NCI-H2107 (cell line): ENCODE data around the gene HIRA.

Source experiments
- DNase-seq: peaks from one replicate; lab custom pipeline; 2025; lab: John Stamatoyannopoulos, UW

The HIRA gene, protein sequence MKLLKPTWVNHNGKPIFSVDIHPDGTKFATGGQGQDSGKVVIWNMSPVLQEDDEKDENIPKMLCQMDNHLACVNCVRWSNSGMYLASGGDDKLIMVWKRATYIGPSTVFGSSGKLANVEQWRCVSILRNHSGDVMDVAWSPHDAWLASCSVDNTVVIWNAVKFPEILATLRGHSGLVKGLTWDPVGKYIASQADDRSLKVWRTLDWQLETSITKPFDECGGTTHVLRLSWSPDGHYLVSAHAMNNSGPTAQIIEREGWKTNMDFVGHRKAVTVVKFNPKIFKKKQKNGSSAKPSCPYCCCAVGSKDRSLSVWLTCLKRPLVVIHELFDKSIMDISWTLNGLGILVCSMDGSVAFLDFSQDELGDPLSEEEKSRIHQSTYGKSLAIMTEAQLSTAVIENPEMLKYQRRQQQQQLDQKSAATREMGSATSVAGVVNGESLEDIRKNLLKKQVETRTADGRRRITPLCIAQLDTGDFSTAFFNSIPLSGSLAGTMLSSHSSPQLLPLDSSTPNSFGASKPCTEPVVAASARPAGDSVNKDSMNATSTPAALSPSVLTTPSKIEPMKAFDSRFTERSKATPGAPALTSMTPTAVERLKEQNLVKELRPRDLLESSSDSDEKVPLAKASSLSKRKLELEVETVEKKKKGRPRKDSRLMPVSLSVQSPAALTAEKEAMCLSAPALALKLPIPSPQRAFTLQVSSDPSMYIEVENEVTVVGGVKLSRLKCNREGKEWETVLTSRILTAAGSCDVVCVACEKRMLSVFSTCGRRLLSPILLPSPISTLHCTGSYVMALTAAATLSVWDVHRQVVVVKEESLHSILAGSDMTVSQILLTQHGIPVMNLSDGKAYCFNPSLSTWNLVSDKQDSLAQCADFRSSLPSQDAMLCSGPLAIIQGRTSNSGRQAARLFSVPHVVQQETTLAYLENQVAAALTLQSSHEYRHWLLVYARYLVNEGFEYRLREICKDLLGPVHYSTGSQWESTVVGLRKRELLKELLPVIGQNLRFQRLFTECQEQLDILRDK

DNA sequence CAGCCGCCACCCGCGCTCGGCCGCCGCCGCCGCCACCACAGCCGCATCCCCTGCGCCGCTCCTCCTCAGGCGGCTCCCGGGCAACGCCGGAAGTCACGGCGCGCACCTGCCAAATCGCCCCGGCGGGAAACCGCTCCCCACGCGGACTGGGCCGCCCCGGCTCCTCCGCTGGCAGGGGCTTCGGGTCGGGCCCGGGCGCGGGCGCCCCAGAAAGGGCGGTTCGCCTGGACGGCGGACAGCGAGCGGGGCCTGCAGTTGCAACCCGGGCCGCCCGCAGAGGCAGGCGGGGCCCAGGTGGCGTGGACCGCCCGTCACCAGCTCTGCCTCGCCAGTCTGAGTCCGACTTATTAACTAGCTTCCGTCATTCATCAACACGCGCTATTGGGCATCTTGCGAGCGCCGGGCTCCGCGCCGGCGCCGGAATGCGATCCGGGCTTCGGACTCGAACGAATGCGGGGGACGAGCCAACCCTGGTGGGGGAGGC is at the start of gene HIRA:
Gene HIRA, minus strand, starts transcription at position 85 of the 484 bp plus-strand sequence. CDS start 257 bp downstream, outside the sequence.
- peak; percentile 29 for DNase-seq

DNA sequence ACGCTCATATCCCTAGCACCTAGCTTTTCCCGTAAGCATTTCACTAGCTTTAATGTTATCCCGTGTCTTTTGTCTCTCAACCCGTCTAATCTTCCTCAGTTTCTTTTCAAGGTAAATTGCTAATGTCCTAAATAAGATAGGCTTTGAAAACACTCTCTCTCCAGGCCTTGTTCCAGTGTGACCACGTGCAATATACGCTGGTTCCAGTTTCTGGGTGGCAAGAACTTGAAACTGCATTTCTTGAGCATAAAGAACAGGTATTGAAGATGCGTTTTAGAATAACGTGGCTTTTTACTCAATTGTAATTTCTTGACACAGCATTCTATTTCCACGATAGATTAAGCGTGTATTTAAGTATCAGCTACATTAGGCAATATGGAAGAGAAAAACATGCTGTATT is 49.3 kb upstream of the HIRA start:
- no peak for DNase-seq

DNA sequence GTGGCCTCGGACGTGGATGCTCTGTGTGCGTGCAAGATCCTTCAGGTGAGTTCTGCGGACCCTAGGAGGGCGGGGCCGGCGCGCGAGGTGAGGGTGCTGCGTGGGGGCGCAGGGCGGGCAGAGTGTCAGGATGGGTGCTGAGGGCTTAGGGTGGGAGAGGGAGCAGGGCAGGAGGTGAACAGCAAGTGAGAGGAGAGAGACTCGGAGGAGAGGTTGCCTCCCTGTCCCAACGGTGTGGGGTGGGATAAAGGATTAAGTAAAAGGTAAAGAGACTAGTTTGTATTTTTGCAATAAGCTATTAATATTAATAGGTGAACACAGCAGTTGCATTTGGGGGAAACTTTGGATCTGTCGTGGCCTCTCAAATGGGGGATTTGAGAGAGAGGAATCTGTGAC is 48.6 kb upstream of the HIRA start:
- no peak for DNase-seq

DNA sequence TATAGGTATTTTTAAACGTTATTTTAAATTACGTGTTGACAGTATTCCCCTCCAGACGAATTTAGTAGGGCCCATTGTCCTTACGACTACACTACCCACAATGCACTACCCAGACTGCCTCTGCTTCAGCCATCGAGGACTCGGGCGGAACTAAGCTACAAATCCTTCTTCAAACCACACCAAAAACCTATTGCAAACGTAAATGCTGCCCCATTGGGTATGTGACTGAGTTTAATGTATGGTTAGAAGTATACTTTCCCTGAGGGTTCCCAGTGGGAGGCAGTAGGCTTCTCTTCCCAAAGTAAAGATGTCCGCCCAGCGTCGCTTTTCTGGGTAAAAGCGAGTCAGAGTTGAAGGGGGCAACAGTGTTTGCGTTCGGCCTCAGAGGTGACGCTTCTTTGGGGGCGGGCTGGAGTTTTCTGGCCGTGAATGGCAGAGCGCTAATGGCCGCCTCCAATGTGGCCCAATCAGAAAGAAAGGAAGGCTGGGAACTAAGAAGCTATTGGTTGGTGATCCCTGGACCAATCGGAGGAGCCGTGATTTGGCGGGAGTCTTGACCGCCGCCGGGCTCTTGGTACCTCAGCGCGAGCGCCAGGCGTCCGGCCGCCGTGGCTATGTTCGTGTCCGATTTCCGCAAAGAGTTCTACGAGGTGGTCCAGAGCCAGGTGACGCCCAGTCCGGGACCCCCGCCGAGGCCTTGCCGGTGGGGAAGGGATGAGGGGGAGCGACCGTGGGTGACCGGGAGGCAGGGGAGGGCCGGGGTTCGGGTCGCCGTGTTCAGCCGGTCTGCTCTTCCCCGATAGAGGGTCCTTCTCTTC is 48.0 kb upstream of the HIRA start, which contains the start of gene CDC45:
Gene CDC45, plus strand, starts transcription at position 566 of the 818 bp plus-strand sequence. Its CDS starts 49 bp downstream, at position 615.
- DNase-seq, result peak; percentile 88

DNA sequence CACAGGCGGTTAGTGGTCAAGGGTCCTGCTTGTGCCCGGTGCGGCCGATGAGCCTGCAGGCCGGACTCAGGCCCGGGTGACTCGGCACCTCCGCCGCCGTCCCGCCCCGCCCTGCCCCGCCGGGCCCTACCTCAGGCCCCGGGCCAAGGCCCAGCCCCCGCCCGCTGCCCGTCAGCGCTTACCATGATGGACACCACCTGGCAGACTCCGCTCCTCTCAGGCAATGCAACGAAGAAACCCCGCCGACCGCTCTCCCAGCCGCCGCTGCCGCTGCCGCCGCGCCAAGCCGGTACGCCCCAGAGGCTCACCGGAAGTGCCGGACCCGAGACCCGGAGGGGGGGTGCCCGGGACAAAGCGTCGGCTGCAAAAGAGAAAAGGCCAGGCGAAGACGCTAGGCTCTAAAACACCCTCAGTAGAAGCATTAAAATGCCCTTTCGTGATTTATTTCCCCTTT is 47.4 kb upstream of the HIRA start, which contains the start of gene UFD1:
Gene UFD1, minus strand, starts transcription at position 293 of the 454 bp plus-strand sequence. Its CDS starts 108 bp downstream, at position 185.
- DNase-seq, result peak; percentile 54

DNA sequence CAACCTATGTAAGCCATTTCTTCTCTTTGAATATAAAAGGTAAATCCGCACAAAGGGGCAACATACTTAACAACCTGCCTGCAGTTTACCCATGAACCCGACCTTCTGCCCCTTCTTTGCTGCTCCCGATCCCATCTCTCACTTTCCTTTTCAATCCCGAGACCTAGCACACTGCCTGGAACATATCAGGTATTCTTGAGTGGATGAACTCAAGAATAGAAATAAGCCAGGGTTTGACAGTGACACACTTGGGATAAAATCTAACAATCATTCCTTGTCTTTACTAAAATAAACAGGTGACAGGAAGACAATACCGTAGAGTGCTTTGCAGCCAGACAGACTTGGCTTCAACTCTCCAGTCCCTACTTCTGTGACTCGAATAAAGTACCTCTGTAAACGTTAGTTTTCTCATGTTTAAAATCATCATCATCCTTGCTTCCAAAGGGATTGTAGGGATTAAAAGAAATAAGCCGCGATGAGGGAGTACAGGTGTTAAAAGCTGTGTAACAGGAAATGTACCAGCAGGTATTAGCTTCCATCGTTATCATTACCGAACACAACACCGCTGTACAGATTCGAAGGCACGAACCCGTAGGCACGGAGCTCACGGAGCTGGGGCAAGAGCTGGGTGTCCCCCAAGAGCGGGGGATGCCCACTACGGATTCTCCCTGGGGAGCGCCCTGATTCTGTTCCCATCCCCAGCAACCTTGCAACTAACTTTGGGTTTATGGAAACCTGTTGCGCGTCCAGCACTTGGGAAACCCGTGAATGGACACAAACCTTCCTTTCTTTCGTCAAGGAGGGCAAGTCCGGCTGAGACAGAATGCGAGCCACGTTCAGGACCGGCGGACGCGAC is 46.7 kb upstream of the HIRA start:
- DNase-seq, result no peak

DNA sequence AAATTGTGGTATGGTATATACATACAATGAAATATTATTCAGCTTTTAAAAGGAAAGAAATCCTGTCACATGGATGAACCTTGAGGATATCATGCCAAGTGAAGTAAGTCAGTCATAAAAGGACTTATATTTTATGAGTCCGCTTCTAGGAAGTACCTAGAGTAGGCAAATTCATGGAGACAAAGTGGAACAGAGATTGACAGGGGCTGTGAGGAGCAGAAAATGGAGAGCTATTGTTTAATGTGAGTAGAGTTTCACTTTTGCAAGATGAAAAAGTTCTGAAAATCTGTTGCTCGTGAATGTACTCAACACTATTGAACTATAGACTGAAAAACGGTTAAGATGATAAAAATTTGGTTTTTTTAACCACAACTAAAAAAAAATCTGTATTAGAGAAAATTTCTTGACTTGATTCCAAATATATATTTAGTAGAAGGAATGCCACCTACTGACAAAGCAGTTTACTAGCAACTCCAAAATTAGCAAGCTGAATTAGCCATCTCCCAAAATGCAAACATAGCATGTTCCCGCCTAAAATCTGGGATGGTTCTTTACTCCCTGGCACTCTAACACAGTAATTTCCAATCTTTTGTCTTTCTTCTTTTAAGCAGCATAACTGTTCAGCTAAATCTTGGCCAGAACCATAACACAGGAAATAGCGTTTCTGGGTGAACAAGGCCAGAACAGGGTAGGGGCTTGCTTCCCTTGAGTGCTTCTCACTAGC is 46.0 kb upstream of the HIRA start:
- DNase-seq, result no peak

DNA sequence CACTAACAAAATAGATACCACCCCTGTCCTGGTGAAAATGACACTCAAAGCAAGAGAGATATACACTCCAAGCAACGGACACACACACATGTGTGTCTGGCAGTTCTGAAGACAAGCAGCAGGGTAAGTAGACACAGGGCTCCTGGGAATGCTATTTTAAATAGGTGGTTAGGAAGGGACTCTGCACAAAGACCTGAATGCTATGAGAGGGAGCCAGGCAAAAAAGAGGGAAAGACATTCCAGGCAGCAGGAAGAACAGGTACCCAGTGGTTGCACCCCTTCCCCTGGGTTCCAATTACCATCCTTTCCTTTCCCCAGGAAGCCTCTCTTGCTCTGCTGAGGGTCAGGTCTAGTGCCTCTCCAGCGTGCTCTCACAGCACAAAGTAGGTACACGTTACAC is 44.5 kb upstream of the HIRA start:
- DNase-seq, result no peak

DNA sequence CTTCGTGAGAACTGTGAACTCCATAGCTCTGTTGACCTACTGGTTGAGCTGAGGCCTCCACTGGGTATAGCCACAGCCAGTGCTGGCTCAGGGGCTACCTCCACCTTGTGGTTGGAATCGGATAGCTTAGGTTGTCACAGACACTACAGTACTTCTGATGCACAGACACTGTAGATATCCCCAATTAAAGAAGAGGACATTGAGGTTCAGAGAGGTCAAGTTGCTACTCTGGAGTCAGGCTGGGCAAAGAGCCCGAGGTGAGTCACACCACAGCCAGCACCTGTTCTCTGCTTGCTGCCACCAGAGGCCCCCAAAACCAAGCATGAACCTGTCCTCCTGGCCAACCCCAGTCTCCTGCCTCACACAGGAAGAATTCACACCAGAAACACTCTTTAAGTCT is 42.0 kb upstream of the HIRA start:
- no peak for DNase-seq

DNA sequence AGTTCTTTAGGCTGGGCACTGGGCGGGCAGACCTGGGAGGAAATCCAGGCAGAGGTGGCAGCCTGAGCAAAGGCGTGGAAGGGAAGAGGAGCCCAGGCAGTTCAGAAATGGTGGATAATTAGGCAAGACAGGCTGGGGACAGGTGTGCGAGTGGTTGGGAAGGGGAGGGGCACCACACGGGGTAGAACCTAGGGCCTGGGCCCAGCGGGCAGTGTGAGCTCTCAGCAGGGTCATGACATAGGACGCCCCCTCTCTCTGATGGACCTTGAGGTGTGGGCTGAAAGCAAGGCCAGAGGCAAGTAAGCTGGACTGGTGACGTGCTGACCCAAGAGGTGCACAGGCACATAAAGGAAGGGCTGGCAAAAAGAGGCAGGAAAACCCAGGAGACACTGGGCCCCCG is 40.7 kb upstream of the HIRA start:
- DNase-seq, result no peak

DNA sequence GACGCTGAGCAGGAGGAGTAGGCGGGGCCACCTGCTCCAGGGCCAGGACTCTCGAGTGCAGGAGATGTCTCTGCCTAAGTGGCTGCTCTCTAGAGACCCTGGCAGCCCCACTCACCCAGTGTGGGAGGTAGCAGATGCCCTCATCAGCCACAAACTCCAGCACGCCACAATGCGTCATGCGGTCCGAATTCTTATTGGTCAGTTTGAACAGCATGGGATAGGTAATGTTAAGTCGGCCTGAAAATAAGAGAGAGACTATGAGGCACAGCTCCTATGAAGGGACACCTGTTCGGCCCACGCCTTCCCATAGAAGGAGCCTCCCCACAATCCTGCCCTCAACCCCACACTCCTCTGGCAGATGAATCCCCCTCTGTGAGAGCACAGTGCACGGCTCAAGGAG is 40.0 kb upstream of the HIRA start:
- DNase-seq, result no peak

DNA sequence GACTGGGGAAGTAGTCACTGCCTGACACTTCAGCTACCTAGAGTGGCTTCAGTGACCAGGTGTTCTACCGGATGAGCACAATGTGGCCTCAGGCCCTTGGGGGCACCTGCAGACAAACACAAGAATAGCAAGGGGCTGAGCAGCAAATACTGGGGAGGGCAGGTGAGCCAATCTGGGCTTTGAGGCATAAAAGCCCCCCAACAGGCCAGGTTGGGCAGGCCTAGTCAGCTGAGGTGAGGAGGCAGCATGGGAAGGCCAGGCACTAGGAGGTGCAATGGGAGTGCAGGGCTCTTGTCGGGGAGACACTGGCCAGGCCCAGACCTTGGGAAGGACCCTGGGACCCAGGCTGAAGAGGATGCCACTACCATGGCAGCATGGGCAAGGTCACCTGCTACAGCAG is 38.5 kb upstream of the HIRA start:
- DNase-seq, result no peak

DNA sequence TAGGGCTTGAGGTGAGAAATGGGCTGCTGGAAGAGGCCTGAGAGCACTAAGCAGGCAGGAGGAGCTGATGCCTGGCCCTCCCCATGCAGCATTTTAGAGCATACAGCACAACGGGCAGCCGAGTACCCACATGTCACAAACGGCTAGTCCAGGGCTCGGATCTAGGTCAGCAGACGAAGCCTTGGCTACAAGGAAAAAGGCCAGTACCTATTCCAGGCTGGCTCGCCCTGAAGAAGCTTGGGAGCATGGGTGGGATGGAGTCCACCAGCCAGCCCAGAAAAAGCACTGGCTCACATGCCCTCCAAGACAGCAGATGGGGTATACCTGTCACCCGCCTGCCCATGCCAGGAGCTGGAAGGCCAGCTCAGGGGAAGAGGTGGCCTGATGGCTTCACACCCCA is 37.9 kb upstream of the HIRA start:
- no peak for DNase-seq

DNA sequence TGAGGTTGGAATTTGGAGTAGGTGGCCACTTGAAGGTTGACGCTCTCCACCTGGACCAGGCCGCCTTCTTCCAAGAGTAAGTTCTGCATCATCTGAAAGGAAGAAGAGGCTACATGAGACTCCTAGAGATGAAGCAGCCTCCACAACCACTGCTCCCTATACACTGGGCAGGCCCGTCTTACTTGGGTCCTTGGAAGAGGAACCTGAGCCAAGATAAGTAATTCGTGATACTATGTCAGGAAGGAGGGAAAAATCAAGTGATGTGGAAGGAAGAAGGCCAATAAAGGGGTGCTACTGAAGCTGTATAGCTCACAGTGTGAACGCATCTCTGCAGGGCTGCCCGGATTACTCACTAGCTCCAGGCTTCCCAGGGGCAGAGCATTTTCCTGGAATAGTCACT is 36.4 kb upstream of the HIRA start:
- no peak for DNase-seq

DNA sequence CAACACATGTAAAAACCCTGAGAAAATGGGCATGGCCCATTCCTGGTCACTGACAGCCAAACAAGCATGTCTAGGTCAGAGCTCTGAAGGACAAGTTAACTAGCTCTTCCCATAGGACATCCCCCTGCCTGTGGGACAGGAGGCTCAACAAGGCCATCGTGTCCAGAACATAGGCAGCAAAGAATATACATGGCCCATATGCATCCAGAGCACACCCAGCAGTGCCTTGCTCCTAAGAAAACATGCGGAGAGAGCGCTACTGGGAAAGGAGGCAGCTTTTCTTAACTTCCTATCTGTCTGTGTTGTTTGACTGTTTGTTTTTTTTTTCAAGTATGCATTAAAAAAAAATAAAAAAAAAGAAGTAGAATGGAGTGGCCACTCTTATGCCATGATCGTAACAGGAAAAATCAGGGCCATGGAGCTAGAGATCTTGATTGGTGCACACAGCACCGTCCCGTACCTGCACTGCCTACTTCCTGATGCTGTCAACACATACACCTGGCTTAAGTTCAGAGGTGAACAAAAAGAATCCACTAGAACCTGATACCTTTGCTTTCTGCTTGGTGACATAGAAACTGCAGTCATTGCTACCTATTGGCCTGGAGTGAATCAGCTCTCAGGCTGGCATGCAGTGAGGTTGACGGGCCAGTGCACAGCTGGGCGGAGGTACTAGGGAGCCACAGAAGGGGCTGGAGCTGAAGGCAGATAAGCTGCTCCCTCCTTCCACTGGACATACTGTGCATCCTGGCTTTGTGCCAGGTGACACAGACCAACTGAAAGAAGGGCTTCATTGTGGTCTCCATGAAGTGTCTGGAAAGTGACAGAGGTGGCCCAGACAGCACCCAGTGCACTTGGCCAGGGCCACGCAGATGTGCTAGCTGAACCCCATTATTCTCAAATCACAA is 35.6 kb upstream of the HIRA start:
- no peak for DNase-seq

DNA sequence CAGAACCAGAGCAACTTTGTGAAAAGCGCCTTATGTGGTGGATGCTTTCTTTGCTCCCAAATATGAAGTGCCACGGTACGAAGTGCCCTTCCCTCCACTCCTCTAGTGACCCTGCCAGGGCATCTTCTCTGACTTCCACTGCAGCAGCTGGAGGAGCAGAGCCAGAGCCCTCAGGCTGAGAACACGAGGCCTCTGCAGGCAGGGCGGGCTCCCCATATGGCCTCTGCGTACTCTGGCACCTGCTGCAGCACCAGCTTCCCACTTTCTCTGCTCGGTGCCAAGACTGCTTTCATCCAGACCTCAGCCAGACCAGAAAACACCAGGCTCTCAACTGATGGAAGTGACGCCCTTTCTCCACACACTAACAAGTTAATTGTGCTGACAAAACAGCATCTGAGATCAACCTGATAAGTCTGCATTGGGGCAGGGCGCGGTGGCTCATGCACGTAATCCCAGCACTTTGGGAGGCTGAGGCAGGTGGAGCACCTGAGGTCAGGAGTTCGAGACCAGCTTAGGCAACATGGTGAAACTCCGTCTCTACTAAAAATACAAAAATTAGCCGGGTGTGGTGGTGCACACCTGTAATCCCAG is 34.7 kb upstream of the HIRA start:
- DNase-seq, result no peak

DNA sequence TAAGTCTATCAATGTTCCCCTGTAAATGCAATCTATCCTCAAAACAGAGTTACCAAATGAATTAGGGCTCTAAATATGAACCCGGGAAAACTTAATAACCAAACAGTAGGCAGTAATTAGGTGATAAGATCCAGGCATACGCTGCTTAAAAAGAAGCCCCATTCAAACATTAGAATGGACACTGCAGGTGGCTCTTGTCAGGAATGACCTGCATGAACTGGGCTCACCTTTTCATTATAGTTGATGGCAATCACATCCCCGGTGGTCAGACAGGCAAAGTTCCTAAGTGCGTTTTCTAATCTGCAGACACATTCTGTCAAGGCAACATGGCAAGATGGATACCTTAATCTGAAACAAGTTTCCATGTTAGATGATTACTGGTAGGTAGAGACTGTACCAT is 33.4 kb upstream of the HIRA start:
- no peak for DNase-seq

DNA sequence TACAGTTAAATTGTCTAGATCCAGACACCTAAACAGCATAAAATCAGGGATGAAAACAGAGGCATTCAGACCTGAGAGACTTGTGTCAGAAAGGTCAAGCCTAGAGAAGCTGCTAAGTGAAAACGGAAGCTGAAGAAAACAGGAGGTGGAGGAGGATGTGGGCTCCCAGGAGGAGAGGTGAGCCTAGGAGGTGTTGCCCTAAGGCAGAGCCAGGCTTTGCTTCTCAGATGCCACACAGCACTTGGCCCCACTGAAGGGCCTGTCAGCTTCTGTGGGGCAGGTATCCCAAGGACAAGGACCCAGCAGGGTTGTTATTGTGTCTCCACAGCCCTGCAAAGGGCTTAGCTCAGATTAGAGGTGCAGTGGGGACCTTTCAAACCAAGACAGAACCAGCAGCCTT is 33.0 kb upstream of the HIRA start:
- DNase-seq, result no peak
